DOHH2 (cell line): Measurements from ENCODE around the gene VSTM1.

ENCODE experiments used
- H3F3A ChIP-seq: fragments of 200-600 bp; sonication (generic), shearing (Covaris generic); 2 replicates; pipeline ENCODE4 v1.6.0; 2016; ENCODE audit warnings: antibody characterized with exemption, mild to moderate bottlenecking; ENCODE audit not compliant: control insufficient read depth, insufficient read depth
- H3K27ac ChIP-seq: fragments of 200-600 bp; sonication (generic); 2 replicates; pipeline ENCODE4 v1.5.1; 2014; ENCODE audit warnings: low read depth, mild to moderate bottlenecking, low read length, moderate library complexity
- H3K27me3 ChIP-seq: fragments of 200-600 bp; sonication (generic); 2 replicates; pipeline ENCODE4 v1.6.1; 2014; ENCODE audit warnings: mild to moderate bottlenecking, low read length, mixed read lengths; ENCODE audit not compliant: control insufficient read depth
- H3K36me3 ChIP-seq: fragments of 200-600 bp; sonication (generic); 2 replicates; pipeline ENCODE4 v1.6.1; 2014; ENCODE audit warnings: mild to moderate bottlenecking, low read length, moderate library complexity, mixed read lengths; ENCODE audit not compliant: control insufficient read depth
- H3K4me1 ChIP-seq: fragments of 200-600 bp; sonication (generic); 2 replicates; pipeline ENCODE4 v1.6.1; 2014; ENCODE audit warnings: mild to moderate bottlenecking, low read length, mixed read lengths; ENCODE audit not compliant: control insufficient read depth
- H3K4me2 ChIP-seq: fragments of 200-600 bp; sonication (generic); 2 replicates; pipeline ENCODE4 v1.6.0; 2014; ENCODE audit warnings: mild to moderate bottlenecking, low read length, moderate library complexity
- H3K4me3 ChIP-seq: fragments of 200-600 bp; sonication (generic); 2 replicates; pipeline ENCODE4 v1.5.1; 2014; ENCODE audit warnings: mild to moderate bottlenecking, low read length, mixed read lengths
- H3K79me2 ChIP-seq: fragments of 200-600 bp; sonication (generic); 2 replicates; pipeline ENCODE4 v1.6.1; 2014; ENCODE audit warnings: mild to moderate bottlenecking, low read length, mixed read lengths; ENCODE audit not compliant: control insufficient read depth
- H3K9me2 ChIP-seq: fragments of 200-600 bp; sonication (generic); replicated peaks from 2 replicates; pipeline ENCODE4 v1.6.1; 2014; ENCODE audit warnings: mild to moderate bottlenecking, low read length, mixed read lengths; ENCODE audit not compliant: control insufficient read depth
- H3K9me3 ChIP-seq: fragments of 200-600 bp; sonication (generic); 2 replicates; pipeline ENCODE4 v1.6.1; 2014; ENCODE audit warnings: antibody characterized with exemption, low read length, mixed read lengths; ENCODE audit not compliant: control insufficient read depth, insufficient read depth
- H4K20me1 ChIP-seq: fragments of 200-600 bp; sonication (generic); 2 replicates; pipeline ENCODE4 v1.6.0; 2014; ENCODE audit warnings: low read depth, mild to moderate bottlenecking, antibody characterized with exemption, low read length, moderate library complexity; ENCODE audit not compliant: control insufficient read depth, insufficient read depth
- CTCF ChIP-seq: fragments of 200-600 bp; sonication (generic); IDR thresholded peaks from one replicate; pipeline ENCODE4 v1.5.1; 2014; ENCODE audit warnings: antibody characterized with exemption, mild to moderate bottlenecking, low read depth, low read length; ENCODE audit not compliant: poor library complexity, severe bottlenecking
- EZH2phosphoT487 ChIP-seq: fragments of 200-600 bp; sonication (generic); IDR thresholded peaks from 2 replicates; pipeline ENCODE4 v1.6.1; 2017; ENCODE audit warnings: borderline replicate concordance, mild to moderate bottlenecking, antibody characterized with exemption, low read length, moderate library complexity, mixed read lengths

VSTM1 gene

GRCh38 chr19:54011507-54012211 is 52.0 kb downstream of the VSTM1 start:
- H3K27ac ChIP-seq, result no peak overlapping the region

GRCh38 chr19:54010474-54010873 is 53.2 kb downstream of the VSTM1 start:
- Histone ChIP-seq H3K27me3 (no peaks in the 10 kb centered on the region), H3K9me3 (no peaks in the 10 kb centered on the region), H3K4me1 (no peaks in the 10 kb centered on the region), H3K36me3 (no peaks in the 10 kb centered on the region), H3K4me2 (no peak overlapping the region), H4K20me1 (no peaks in the 10 kb centered on the region), H3K79me2 (no peaks in the 10 kb centered on the region), H3K9me2 (no peaks in the 10 kb centered on the region), H3K27ac (no peak overlapping the region), H3F3A (no peaks in the 10 kb centered on the region), H3K4me3 (no peak overlapping the region)
- TF ChIP-seq EZH2phosphoT487 (no peak), CTCF (no peak)

More at GRCh38 chr19:54011507-54012211, 52.0 kb downstream of the VSTM1 start:
- Histone ChIP-seq H3K4me1 (no peaks in the 10 kb centered on the region), H3K27me3 (no peaks in the 10 kb centered on the region), H3K9me3 (no peaks in the 10 kb centered on the region), H3F3A (no peaks in the 10 kb centered on the region), H4K20me1 (no peaks in the 10 kb centered on the region), H3K4me2 (no peak overlapping the region), H3K4me3 (no peak overlapping the region), H3K79me2 (no peaks in the 10 kb centered on the region), H3K9me2 (no peaks in the 10 kb centered on the region), H3K36me3 (no peaks in the 10 kb centered on the region)
- TF ChIP-seq CTCF (no peak), EZH2phosphoT487 (no peak)

- Histone ChIP-seq H3K9me2 (no peaks in the 10 kb centered on the region), H3F3A (no peaks in the 10 kb centered on the region), H3K4me1 (no peaks in the 10 kb centered on the region), H3K27ac (no peak overlapping the region), H3K4me3 (no peak overlapping the region), H3K4me2 (no peak overlapping the region), H4K20me1 (no peaks in the 10 kb centered on the region), H3K9me3 (no peaks in the 10 kb centered on the region), H3K79me2 (no peaks in the 10 kb centered on the region), H3K27me3 (no peaks in the 10 kb centered on the region), H3K36me3 (no peaks in the 10 kb centered on the region)
- TF ChIP-seq EZH2phosphoT487 (no peak), CTCF (no peak)
Observed at GRCh38 chr19:54009440-54009839, 54.3 kb downstream of the VSTM1 start.
